Stromal cell of bone marrow (primary cell): Measurements from ENCODE around the gene BRD7.

Experiments used
- DNase-seq: peaks from one replicate; pipeline ENCODE4 v3.0.0-alpha.2; 2012; ENCODE audit warnings: low read depth

Gene BRD7

DNA sequence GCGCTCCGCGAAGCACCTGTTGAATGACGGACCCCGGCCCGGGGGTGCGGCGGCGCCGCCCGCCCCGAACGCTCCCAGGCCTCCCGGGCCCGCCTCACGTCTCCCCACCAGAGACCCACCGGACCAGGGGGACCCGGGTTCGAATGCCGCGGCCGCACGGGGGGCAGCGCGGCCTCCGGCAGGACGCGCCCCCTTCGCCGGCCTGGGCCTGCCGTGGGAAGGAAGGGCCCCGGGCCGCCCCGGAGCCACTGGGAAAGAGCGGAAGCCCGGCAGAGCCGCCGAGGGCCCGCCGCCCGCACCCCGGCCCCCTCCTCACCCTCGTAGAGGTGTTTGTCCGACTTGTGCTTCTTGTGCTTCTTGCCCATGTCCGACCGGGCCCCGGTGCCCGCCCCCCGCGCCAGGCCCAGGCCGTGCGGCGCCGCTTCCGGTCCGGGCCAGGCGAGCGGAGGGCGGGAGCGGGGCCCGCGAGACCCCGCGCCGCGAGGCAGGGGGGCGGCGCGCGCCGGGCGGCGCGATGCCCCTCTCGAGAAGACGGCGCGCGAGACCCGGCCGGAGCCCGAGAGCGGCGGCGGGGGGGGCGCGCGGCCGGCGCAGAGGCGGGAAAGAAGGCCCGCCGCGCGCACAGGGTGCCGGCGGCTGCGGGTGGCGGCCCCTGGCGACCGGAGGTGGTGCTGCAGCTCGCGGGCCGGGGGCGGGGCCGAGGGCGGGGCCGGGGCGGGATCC lies at the start of gene BRD7:
TSS of gene BRD7 (minus strand) at position 579 of the 723 bp plus-strand sequence. CDS start at position 365, 214 bp downstream.
- no peak for DNase-seq

GRCh38 chr16:50416388-50416787 lies 47.6 kb upstream of the BRD7 start:
- DNase-seq: no peak

- no peak for DNase-seq
These were observed 45.4 kb upstream of the BRD7 start for GRCh38 chr16:50414152-50414551.

GRCh38 chr16:50411034-50411433 lies 42.2 kb upstream of the BRD7 start:
- no peak for DNase-seq

DNA sequence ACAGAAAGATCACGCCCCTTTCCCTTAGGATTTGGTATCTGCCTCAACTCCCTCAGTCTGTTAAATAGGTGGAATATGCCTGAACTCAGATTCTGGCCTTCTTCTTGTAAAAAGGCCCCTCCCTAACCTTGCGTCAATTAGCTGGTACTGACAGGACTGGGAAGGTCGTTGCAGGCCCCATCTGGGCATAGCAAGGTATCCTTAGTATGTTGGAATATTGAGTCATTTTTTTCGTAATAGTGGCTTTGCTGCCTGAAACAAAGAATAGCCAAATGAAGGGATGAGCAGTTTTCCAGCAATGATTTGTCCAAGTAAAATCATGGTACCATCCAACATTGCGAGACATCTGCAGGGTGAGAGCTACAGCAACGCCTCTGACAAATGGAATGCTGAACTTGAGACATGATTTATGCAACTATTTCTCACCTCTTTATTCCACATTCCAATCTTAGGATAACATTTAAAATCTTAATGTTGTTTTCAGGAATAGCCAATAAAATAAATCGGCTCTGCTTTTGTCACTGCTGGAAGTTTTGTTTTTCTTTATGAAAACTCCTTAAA lies 39.3 kb upstream of the BRD7 start:
- no peak for DNase-seq

DNA sequence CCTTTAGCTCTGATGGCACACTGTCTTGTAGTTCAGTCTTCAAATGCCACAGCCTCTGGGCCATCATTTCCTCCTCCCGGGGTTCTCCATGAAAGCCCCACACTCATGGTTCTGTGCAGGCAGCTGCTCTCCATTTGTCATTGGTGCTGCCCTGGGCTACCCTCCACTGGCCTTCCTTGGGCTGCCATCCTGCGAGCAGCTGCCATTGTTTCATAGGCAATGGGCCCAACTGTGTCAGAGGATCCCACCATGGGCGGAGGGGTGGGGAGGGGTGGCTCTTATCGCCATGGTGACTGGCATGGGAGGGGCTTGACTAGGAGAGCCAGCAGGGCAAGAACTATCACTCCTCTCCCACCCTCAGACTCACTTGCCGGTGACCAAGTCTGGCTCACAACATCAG lies 38.6 kb upstream of the BRD7 start:
- no peak for DNase-seq

- DNase-seq: no peak
These were observed 34.7 kb upstream of the BRD7 start for GRCh38 chr16:50403491-50403890.

GRCh38 chr16:50402298-50402895 lies 33.6 kb upstream of the BRD7 start:
- DNase-seq: no peak

- DNase-seq: no peak
These were observed 32.6 kb upstream of the BRD7 start for GRCh38 chr16:50401355-50401754.

- no peak for DNase-seq
These were observed 32.2 kb upstream of the BRD7 start for GRCh38 chr16:50400967-50401348.

- DNase-seq: no peak
These were observed 31.7 kb upstream of the BRD7 start for GRCh38 chr16:50400312-50400966.

DNA sequence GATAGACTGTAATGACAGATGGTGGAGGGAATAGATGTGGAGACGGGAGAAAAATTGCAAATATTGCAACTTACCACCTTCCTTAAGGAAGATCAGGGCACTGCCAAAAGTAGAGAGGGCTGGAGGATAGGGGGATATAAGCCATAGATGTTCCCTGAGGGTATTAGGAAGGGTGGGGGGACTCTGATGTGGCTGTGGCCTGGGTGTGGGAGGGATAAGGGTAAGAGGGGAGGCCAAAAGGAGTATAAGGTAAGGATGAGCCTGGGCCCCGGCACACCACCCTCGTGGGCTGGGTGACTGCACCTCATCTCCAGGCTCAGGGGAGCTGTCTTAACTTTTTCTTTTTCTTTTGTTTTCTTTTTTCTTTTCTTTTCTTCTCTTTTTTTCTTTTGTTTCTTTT lies 30.6 kb upstream of the BRD7 start:
- DNase-seq: no peak

GRCh38 chr16:50398336-50398735 lies 29.5 kb upstream of the BRD7 start:
- DNase-seq: no peak

DNA sequence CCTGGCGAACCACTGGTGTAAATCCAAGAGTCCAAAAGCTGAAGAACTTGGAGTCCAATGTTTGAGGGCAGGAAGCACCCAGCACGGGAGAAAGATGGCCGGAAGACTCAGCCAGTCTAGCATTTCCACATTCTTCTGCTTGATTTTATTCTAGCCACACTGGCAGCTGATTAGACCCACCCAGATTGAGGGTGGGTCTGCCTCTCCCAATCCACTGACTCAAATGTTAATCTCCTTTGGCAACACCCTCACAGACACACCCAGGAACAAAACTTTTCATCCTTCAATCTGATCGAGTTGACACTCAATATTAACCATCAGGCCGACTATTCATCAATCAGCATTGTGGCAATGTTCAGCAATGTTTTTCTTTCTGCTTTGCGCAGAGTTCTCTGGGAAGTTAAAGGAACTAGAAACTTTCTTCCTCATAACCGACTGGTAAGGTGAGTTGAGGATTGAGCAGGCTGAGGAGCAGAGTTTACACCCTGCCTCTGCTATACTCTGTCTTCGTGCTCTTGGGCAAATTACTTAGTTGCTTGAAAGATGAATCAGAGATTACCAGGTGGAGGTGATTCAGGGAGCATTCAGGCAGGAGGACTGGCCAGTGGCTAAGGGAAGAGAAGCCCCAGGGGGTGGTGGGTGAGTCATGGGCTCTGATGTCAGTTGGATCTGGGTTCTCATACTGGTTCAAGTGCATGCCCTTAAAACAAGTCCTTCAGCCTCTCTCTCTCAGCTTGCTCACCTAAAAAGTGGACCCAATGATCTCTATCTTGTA lies 28.2 kb upstream of the BRD7 start:
- DNase-seq: no peak

GRCh38 chr16:50395763-50396710 lies 27.2 kb upstream of the BRD7 start:
- no peak for DNase-seq

GRCh38 chr16:50393858-50394802 lies 25.3 kb upstream of the BRD7 start:
- DNase-seq: no peak

DNA sequence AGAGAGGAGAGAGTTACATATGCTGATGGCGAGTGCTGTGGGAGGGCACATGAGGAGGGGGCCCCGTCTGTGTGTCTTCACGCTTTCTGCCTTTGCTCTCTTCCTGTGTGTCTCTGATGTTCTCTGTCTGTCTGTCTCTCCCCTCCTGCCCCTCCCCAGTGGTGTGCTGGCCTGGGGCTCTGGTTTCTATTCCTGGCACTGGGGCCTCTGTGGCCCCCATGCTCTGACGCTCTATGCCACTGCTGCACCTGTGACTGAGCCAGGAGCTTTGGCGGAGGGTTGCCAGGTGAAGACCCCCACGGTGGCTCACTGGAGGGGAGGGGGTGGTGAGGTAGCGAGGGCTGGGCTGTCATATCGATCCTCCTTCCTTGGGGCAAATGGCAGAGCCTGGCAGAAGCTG lies 24.6 kb upstream of the BRD7 start:
- DNase-seq: no peak

GRCh38 chr16:50390914-50391716 lies 22.3 kb upstream of the BRD7 start:
- no peak for DNase-seq

DNA sequence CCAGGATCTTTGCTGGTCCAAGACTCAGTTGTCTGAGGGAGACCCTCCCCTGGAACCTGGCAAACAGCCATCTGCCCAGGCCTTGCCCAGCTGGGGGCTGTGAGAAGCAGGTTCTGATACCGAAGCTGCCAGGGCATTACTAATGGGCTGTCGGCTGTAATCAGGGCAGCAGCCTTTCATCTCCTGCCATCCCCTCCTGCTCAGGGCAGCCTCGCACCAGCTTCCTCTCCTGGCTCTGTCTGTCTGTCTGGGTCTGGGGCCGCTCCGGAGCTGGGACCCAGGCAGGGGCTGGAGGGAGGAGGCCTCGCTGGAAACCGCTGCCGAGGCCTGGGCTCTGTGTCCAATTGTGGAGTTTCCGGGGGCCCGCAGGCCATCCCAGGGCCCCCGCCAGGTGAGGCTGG lies 21.6 kb upstream of the BRD7 start:
- no peak for DNase-seq
